Measurements from ENCODE around the gene C6orf47.

C6orf47 gene

GRCh38 chr6:31687860-31688693, 27.5 kb upstream of the C6orf47 start:
- no peak for DNase-seq (ENCODE audit: low spot score)

GRCh38 chr6:31687321-31687720, 26.7 kb upstream of the C6orf47 start:
- DNase-seq (ENCODE audit: low spot score) = no peak

DNA sequence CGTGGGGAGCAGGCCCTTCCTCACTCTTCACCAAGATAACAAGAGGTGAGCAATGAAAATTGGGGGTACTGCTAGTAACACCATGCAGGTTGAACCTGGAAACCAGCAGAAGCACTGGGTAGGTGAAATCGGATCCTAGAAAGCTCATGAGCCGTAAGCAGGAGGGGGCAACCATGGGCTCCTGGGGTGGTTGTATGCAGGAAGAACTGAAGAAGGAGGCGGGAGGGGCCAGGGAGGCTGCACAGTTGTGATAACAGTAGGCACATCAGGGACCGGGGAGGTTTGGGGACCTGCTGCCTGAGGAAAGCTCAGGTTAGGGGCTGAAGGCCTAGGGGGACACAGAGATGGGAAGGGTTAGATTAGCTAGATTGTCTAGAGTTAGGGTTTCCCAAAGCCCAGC, 25.9 kb upstream of the C6orf47 start:
- DNase-seq (ENCODE audit: low spot score) = no peak

DNA sequence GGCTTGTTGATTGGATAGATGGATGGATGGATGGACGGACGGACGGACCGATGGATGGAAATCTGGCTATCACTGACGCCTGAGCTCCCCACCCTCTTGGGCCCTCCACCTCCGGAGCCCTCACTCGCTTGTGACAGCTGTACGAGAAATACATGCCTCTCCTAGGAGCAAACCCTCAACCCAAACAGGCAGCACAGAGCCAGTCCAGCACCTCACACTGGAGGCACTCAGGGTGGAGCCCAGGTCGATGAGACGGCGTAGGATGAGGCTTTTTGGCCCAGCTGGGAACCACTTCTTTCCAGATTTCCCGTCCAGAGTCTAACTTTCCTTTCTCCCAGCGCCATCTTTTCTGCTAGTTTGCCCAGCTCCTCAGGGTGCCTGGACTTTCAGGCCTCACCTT, 23.0 kb upstream of the C6orf47 start:
- DNase-seq (ENCODE audit: low spot score) = no peak

DNA sequence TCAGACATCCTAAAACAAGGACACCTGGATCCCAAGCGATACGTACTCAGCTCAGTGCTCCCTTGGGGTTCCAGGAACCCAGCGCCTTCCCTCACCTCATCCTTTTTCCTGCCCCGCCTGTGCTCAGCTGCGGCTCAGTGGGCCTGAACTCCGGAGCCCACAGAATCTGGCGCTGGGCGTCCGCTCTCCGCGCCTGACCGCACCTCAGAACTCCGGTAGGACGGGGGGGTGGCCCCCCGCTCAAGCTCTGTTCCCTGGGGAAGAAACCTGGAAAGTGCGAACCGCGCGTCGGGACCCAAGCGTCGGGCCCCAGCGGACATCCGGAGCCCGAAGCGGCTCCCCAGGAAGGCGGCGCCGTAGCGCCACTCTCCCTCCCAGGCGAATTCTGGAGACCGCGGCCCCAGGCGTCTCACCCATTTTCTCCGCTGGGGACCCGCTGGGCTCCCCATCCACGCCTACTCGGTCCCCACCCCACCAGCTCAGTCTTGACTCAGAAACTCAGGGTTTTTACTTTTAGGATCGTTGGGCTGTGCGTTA, 20.6 kb upstream of the C6orf47 start:
- peak; percentile 67 for DNase-seq (ENCODE audit: low spot score)

DNA sequence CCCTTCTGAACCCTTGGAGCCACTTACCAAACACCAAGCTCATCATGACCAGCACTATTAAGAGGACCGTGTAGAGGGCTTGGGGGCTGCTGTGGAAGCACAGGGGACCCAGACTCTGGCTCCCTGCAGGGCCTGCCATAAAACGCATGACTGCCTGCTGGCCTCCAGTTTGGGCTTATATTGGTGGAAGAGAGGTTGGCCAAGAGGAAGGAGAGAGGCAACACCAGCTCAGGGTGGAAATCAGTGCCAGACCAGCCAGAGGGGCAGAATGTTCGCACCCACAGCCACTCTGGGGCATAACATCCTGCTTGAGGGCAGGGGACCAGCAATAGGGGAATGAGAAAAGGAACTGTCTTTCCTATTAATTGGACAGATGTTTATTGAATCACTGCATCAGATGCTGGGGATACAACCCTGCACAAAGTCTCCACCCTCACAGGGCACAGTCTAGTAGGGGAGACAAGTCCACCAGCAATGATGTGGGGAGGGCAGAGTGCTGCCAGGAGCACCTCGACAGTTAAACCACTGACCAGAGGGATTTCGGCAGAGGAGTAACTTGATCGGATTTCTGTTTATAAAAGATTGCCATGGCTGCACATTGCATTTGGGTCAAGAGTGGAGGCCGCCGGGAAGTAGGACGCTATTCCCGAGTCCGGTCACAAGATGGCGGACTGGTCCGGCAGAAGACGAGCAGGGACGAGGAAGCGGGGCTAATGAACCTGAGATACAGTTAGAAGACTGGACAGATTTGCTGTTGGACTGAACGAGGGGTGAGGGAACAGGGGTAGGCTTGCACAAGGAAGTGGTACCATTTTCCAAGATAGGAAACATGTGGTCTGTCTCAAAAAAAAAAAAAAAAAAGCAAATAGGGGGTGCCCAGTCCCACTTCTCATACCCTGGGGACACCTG, 19.9 kb upstream of the C6orf47 start, which contains the start of gene LY6G5C:
LY6G5C (minus strand) TSS at position 842 of the 909 bp plus-strand sequence; CDS start at position 148, 694 bp downstream.
- DNase-seq (ENCODE audit: low spot score) = peak; percentile 76

- DNase-seq (ENCODE audit: low spot score) = no peak
Observed at GRCh38 chr6:31677955-31678354, 17.4 kb upstream of the C6orf47 start.

GRCh38 chr6:31676904-31677303, 16.3 kb upstream of the C6orf47 start:
- DNase-seq (ENCODE audit: low spot score) = no peak

- no peak for DNase-seq (ENCODE audit: low spot score)
Observed at GRCh38 chr6:31676322-31676903, 15.8 kb upstream of the C6orf47 start.

- DNase-seq (ENCODE audit: low spot score) = no peak
Observed at GRCh38 chr6:31669676-31670075, 9.1 kb upstream of the C6orf47 start, which contains the start of gene LY6G5B. Gene LY6G5B, plus strand, starts transcription at chr6:31669976. Its CDS starts 975 bp downstream, at chr6:31670951.

DNA sequence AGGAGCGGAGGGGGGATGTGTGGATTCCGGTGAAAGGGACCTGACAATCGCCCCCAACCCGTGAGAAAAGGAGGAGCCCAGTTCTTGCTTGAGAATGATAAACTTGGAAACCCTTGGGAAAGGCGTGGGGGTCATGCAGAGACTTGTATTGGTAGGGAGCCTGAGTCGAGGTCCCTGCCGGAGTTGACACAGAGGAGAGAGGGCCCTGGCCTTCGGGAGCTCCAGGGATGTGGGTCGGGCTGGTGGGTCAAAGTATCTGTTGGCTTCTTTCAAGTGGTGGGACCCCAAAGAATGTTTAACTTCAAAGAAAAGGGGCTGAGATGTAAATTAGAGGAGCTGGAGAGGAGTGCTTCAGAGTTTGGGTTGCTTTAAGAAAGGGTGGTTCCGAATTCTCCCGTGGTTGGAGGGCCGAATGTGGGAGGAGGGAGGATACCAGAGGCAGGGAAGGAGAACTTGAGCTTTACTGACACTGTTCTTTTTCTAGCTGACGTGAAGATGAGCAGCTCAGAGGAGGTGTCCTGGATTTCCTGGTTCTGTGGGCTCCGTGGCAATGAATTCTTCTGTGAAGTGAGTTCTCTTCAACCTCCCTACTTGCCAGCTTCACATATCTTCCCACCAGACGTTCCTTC, 5.9 kb upstream of the C6orf47 start:
- no peak for DNase-seq (ENCODE audit: low spot score)

- peak; percentile 96 for DNase-seq (ENCODE audit: low spot score)
Observed at GRCh38 chr6:31665501-31666336, 5.1 kb upstream of the C6orf47 start, which contains the start of gene CSNK2B. Gene CSNK2B, plus strand, starts transcription at chr6:31666080. Its CDS starts 752 bp downstream, at chr6:31666832.

- peak; percentile 55 for DNase-seq (ENCODE audit: low spot score)
Observed at GRCh38 chr6:31664790-31665500, 4.4 kb upstream of the C6orf47 start, which contains the start of gene GPANK1. Gene GPANK1, minus strand, starts transcription at chr6:31664997. Its CDS starts 519 bp downstream, at chr6:31664478.

GRCh38 chr6:31663961-31664789, 3.6 kb upstream of the C6orf47 start:
- DNase-seq (ENCODE audit: low spot score) = no peak

DNA sequence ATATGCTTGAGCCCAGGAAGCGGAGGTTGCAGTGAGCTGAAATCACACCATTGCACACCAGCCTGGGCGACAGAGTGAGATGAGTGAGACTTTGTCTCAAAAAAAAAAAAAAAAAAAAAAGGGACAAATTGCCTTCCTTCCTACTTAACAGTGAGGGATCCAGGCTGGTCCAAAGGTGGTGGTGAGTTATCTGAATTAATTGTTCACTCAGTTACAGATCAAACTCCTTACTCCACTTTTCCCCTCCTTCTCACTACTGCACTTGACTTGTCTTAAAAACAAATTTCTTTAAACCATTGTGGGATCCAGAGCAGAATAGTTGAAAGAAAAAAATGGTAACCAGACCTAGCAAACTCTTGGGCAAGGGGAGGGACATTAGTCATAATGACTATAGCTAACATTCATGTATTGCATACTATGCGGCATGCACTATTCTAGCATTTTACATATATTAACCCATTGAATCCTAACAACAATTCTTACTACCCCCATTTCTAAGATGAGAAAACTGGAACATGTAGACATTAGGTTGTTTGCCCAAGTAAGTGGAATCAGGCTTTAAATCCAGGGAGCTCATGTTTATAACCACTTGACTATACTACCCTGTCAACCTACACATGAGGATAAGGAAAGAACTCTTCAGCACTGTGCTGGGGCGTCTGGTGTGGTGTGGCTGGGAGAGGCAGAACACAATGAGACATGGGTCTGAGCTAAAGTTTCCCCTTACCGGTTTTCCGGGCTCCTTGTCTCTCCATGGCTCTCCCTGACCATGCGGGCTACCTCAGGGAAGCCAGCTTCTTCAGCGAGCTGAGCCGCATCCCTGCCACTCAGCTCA, 2.8 kb upstream of the C6orf47 start:
- DNase-seq (ENCODE audit: low spot score) = no peak

- no peak for DNase-seq (ENCODE audit: low spot score)
Observed at GRCh38 chr6:31662124-31662723, 1.6 kb upstream of the C6orf47 start.
